Stomach (tissue), 9 donors: ENCODE data around the gene MEGF9. TPM values are rescaled to one million over a fixed set of nuclear protein-coding genes. Genes with fewer than 3 reads are reported as not detected.
"Not testable (repeated sequence)": the region's sequence is repeated elsewhere in the genome, so short reads cannot be mapped to it uniquely, and the experiment has no call there.

Source experiments
- DNase-seq, 2 donors: peaks; one replicate each; pipeline versions ENCODE4 v3.0.0 to v3.0.0-alpha.2; 2013 to 2019
- H3K27ac ChIP-seq, 5 donors: fragments of 200-600 bp in 4 of 5; sonication (generic) in 4 of 5; one replicate each; pipeline ENCODE4 v1.5.1; 2013 to 2019; ENCODE audit warnings: mild to moderate bottlenecking in 1 of 5, moderate library complexity in 1 of 5
- H3K27me3 ChIP-seq, 3 donors: fragments of 200-600 bp; sonication (generic); one replicate each; pipeline ENCODE4 v1.5.1; 2017 to 2019; ENCODE audit warnings: mixed run types in 1 of 3
- H3K36me3 ChIP-seq, 4 donors: fragments of 200-600 bp; sonication (generic); 1 replicate in 3 of 4; 2 replicates in 1 of 4; pipeline ENCODE4 v1.5.1; 2016 to 2019
- H3K4me1 ChIP-seq, 4 donors: fragments of 200-600 bp; sonication (generic); one replicate each; pipeline ENCODE4 v1.5.1; 2016 to 2019
- H3K4me3 ChIP-seq, 4 donors: fragments of 200-600 bp; sonication (generic) in 3 of 4; one replicate each; pipeline ENCODE4 v1.5.1; 2016 to 2019; ENCODE audit warnings: mild to moderate bottlenecking in 1 of 4
- H3K9me3 ChIP-seq, 4 donors: fragments of 200-600 bp; sonication (generic); one replicate each; pipeline ENCODE4 v1.5.1; 2016 to 2019
- EP300 ChIP-seq: sonication (generic); formaldehyde crosslinking; IDR thresholded peaks from one replicate; pipeline ENCODE4 v1.6.1; 2017; ENCODE audit warnings: antibody characterized with exemption
- POLR2A ChIP-seq, 4 donors: fragments of 450-650 bp; IDR thresholded peaks; one replicate each; pipeline ENCODE4 v1.6.1; 2016; ENCODE audit warnings: antibody characterized with exemption in 4 of 4, control low read depth in 2 of 4, mild to moderate bottlenecking in 1 of 4, moderate library complexity in 1 of 4
- POLR2AphosphoS5 ChIP-seq, 3 donors: sonication (generic); formaldehyde crosslinking; IDR thresholded peaks; one replicate each; pipeline ENCODE4 v1.6.1; 2016; ENCODE audit warnings: antibody characterized with exemption in 3 of 3
- WGBS, 5 donors: extraction: QIAGEN DNeasy Blood & Tissue Kit in 3 of 5; methylation state at CpG; one replicate each; pipeline versions ENCODE4 v1.1.5 to v1.1.7; 2013 to 2018; 5-methylcytosine and 5-hydroxymethylcytosine counted together
- intact Hi-C: fragments of 100-400 bp; cut with DNase I; formaldehyde crosslinking; loops from one replicate; pipeline ENCODE4 v1.15.1; 2023; ENCODE audit warnings: low total_unique reads
- polyA plus RNA-seq, 3 donors: library from polyadenylated mRNA; stranded (reverse); fragments of 200-250 nt; gene quantifications; one replicate each; pipeline ENCODE4 v1.2.3, GENCODE V29; 2013
- total RNA-seq, 5 donors: library from RNA; depleted of rRNA; stranded (reverse); fragments of >200 nt; gene quantifications; one replicate each; pipeline versions ENCODE4 v1.1.0 to v1.2.3, GENCODE V29; 2014 to 2016
- TF ChIP-seq, protein P1 (sequence below), 7 experiments: fragments of 450-650 bp in 4 of 7; fragments of 200-600 bp in 3 of 7; sonication (generic) in 3 of 7; IDR thresholded peaks; one replicate each; pipeline ENCODE4 v1.5.1; 2016 to 2019; ENCODE audit warnings: antibody characterized with exemption in 7 of 7, control low read depth in 2 of 7, mild to moderate bottlenecking in 1 of 7
- donor health status: healthy with polysubstance abuse.
- donor health status: Bipolar disorder and iron deficiency.
- donor health status: healthy.

Gene MEGF9
- total and polyA plus RNA-seq, 8 donors = 3.5 to 26.8 (median 8.1) TPM

DNA sequence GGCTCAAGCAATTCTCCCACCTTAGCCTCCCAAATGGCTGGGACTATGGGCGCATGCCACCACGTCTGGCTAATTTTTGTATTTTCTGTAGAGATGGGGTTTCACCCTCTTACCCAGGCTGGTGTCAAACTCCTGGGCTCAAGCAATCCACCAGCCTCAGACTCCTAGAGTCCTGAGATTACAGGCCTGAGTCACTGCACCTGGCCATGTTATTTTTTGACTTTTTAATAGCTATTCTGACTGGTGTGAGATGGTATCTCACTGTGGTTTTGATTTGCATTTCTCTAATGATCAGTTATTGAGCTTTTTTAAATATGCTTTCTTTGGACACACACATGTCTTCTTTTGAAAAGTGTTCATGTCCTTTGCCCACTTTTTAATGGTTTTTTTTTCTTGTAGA is 40.8 kb upstream of the MEGF9 start:
- intact Hi-C loops = loop anchor here (5.0 to 10.0 kb wide), 2 partner anchors 180 to 302 kb away; no protein-coding TSS in a partner anchor

DNA sequence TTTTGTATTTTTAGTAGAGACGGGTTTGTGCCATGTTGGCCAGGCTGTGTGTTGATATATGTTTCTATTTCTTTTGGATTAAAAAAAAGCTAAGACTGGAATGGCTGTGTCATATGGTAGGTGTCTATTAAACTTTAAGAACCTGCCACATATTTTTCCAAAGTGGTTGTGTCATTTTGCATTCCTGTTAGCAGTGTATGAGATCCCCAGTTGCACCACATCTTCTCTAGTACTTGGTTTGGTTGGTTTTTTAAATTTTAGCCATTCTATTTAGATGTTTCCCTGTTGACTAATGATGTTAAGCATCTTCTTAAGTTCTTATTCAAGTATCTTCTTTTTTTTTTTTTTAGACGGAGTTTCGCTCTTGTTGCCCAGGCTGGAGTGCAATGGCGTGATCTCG is 36.2 kb upstream of the MEGF9 start:
- WGBS, 5 donors = 91 to 97% (median 92%) methylated on average over 5 of the region's 5 CpGs

More for the DNA sequence above, 40.8 kb upstream of the MEGF9 start:
- no peak overlapping the region for H3K4me3 ChIP-seq
- H3K27ac ChIP-seq = no peak overlapping the region
- TF ChIP-seq POLR2A (IDR thresholded peaks at IDR 0.05) (no peak), POLR2AphosphoS5 (IDR thresholded peaks at IDR 0.05) (no peak), EP300 (no peak)
- TF ChIP-seq, protein P1, sequence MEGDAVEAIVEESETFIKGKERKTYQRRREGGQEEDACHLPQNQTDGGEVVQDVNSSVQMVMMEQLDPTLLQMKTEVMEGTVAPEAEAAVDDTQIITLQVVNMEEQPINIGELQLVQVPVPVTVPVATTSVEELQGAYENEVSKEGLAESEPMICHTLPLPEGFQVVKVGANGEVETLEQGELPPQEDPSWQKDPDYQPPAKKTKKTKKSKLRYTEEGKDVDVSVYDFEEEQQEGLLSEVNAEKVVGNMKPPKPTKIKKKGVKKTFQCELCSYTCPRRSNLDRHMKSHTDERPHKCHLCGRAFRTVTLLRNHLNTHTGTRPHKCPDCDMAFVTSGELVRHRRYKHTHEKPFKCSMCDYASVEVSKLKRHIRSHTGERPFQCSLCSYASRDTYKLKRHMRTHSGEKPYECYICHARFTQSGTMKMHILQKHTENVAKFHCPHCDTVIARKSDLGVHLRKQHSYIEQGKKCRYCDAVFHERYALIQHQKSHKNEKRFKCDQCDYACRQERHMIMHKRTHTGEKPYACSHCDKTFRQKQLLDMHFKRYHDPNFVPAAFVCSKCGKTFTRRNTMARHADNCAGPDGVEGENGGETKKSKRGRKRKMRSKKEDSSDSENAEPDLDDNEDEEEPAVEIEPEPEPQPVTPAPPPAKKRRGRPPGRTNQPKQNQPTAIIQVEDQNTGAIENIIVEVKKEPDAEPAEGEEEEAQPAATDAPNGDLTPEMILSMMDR (IDR thresholded peaks at IDR 0.05) = no peak
- H3K36me3 ChIP-seq = peaks cover 0 to 25% (median 15%) of the 10 kb centered on the region in 4 donors
- no peak for DNase-seq
- no peaks in the 10 kb centered on the region for H3K9me3 ChIP-seq
- H3K4me1 ChIP-seq = peaks cover 0 to 16% (median 2%) of the 10 kb centered on the region in 4 donors
- H3K27me3 ChIP-seq = no peaks in the 10 kb centered on the region
- WGBS, 5 donors = 91 to 98% (median 97%) methylated on average over 2 of the region's 2 CpGs

DNA sequence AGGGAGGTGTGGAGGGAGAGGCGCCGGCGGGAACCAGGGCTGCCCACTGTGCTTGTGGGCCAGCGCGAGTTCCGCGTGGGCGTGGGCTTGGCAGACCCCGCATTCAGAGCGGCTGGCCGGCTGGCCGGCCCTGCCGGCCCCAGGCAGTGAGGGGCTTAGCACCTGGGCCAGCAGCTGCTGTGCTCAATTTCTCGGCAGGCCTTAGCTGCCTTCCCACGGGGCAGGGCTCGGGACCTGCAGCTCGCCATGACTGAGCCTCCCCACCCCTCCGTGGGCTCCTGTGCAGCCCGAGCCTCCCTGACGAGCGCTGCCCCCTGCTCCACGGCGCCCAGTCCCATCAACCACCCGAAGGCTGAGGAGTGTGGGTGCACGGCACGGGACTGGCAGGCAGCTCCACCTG is 32.1 kb upstream of the MEGF9 start:
- H3K4me1 ChIP-seq, H3K9me3 ChIP-seq, H3K27ac ChIP-seq, H3K27me3 ChIP-seq, DNase-seq, H3K36me3 ChIP-seq, intact Hi-C loops, H3K4me3 ChIP-seq: not testable (repeated sequence)
- 94 to 98% (median 96%) methylated on average over 7 to 26 of the region's 26 CpGs for WGBS, 5 donors

More for the DNA sequence above, 36.2 kb upstream of the MEGF9 start:
- TF ChIP-seq POLR2A (IDR thresholded peaks at IDR 0.05) (no peak), POLR2AphosphoS5 (IDR thresholded peaks at IDR 0.05) (no peak), EP300 (no peak)
- TF ChIP-seq, protein P1 (IDR thresholded peaks at IDR 0.05) = no peak
- H3K4me3 ChIP-seq = no peak overlapping the region
- no peak for DNase-seq
- no peaks in the 10 kb centered on the region for H3K36me3 ChIP-seq
- no peaks in the 10 kb centered on the region for H3K9me3 ChIP-seq
- H3K27me3 ChIP-seq = no peaks in the 10 kb centered on the region
- H3K4me1 ChIP-seq = peaks cover 0 to under 1% (median under 1%) of the 10 kb centered on the region in 4 donors
- no peak overlapping the region for H3K27ac ChIP-seq
- intact Hi-C loops = loop anchor here (10.0 kb wide), 1 partner anchor 184 kb away; no protein-coding TSS in a partner anchor

DNA sequence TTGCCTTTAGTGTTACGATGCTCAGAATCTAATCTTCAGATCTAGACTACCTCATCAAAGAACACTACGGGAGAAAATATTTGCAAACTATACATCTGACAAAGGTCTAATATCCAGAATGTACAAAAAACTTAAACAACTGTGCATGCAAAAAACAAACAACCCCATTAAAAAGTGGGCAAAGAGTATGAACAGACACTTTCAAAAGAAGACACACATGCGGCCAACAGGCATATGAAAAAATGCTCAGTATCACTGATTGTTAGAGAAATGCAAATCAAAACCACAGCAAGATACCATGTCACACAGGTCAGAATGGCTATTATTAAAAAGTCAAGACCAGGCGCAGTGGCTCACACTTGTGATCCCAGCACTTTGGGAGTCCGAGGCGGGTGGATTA is 31.0 kb upstream of the MEGF9 start:
- intact Hi-C loops = no loop called here
- WGBS, 5 donors = 89 to 97% (median 93%) methylated on average over 6 of the region's 6 CpGs
- H3K36me3 ChIP-seq = no peaks in the 10 kb centered on the region
- no peak for DNase-seq
- no peak overlapping the region for H3K27ac ChIP-seq
- H3K4me1 ChIP-seq = peaks cover 0 to 1% (median 0%) of the 10 kb centered on the region in 4 donors
- no peaks in the 10 kb centered on the region for H3K9me3 ChIP-seq
- TF ChIP-seq, protein P1 (IDR thresholded peaks at IDR 0.05) = no peak
- no peak for TF ChIP-seq POLR2AphosphoS5 (IDR thresholded peaks at IDR 0.05)
- no peak for TF ChIP-seq EP300
- TF ChIP-seq POLR2A (IDR thresholded peaks at IDR 0.05) = no peak
- H3K27me3 ChIP-seq = no peaks in the 10 kb centered on the region
- no peak overlapping the region for H3K4me3 ChIP-seq

DNA sequence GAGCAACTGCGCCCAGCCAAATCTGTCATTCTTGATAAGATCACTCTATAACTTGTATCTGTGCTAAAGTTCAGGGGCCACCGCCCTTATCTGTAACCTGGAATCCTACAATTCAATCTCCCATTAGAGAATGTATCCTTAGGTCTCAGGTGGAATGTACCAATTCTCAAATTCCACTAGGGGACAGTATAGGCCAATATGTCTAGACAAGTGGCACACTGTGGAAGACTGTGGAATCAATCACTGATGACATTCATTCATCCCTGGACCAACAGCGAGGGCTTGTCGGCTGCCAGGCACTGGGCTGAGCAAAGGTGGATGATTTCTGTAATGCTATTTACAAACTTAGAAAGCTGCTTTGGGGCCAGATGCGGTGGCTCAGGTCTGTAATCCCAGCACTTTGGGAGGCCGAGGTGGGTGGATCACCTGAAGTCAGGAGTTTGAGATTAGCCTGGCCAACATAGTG is 28.7 kb upstream of the MEGF9 start:
- Histone ChIP-seq H3K4me1 (peaks cover 0 to 7% (median 0%) of the 10 kb centered on the region in 4 donors), H3K4me3 (no peak overlapping the region), H3K27me3 (no peaks in the 10 kb centered on the region), H3K36me3 (no peaks in the 10 kb centered on the region), H3K9me3 (no peaks in the 10 kb centered on the region), H3K27ac (no peak overlapping the region)
- 76 to 85% (median 83%) methylated on average over 6 of the region's 6 CpGs for WGBS, 5 donors
- intact Hi-C loops = no loop called here
- TF ChIP-seq, protein P1 (IDR thresholded peaks at IDR 0.05) = peak in 4 of 7 experiments; percentile 30 to 45 (median 43)
- TF ChIP-seq POLR2AphosphoS5 (IDR thresholded peaks at IDR 0.05) = no peak
- peak in 1 of 2 donors; percentile 45 for DNase-seq
